Muscle layer of duodenum (tissue), 2 donors: ENCODE measurements around the gene GNA12.
A peak's percentile ranks its signal among the peaks of the same experiment; 100 is the strongest.
"Not testable (repeated sequence)": the region's sequence is repeated elsewhere in the genome, so short reads cannot be mapped to it uniquely, and the experiment has no call there.

Experiments used
- H3K27ac ChIP-seq: one replicate; pipeline ENCODE4 v1.7.0; 2013; ENCODE audit warnings: mild to moderate bottlenecking, low read length
- H3K27me3 ChIP-seq: one replicate; pipeline ENCODE4 v1.7.0; 2013; ENCODE audit warnings: low read depth, mild to moderate bottlenecking, control low read depth, low read length
- H3K36me3 ChIP-seq, 2 donors: one replicate each; pipeline ENCODE4 v1.7.0; 2013; ENCODE audit warnings: low read length in 2 of 2, control low read depth in 1 of 2, mild to moderate bottlenecking in 1 of 2; ENCODE audit not compliant: insufficient read depth in 2 of 2, control insufficient read depth in 1 of 2
- H3K4me1 ChIP-seq, 2 donors: one replicate each; pipeline ENCODE4 v1.7.0; 2013; ENCODE audit warnings: low read length in 2 of 2, mild to moderate bottlenecking in 2 of 2, control low read depth in 1 of 2, moderate library complexity in 1 of 2; ENCODE audit not compliant: insufficient read depth in 2 of 2, control insufficient read depth in 1 of 2
- H3K4me3 ChIP-seq, 2 donors: one replicate each; pipeline ENCODE4 v1.7.0; 2013; ENCODE audit warnings: low read length in 2 of 2, low read depth in 1 of 2, mild to moderate bottlenecking in 1 of 2
- H3K9me3 ChIP-seq, 2 donors: one replicate each; pipeline ENCODE4 v1.7.0; 2013; ENCODE audit warnings: low read length in 2 of 2, control low read depth in 1 of 2, mild to moderate bottlenecking in 1 of 2; ENCODE audit not compliant: control insufficient read depth in 1 of 2
- donor health status: healthy.

The GNA12 gene

GRCh38 chr7:2734751-2735571 is 109.1 kb downstream of the GNA12 start:
- Histone ChIP-seq H3K27me3 (no peaks in the 10 kb centered on the region), H3K4me3 (no peak overlapping the region), H3K27ac (no peak overlapping the region), H3K36me3 (peaks cover 7 to 8% of the 10 kb centered on the region in 2 donors), H3K9me3 (no peaks in the 10 kb centered on the region), H3K4me1 (peaks cover 4 to 34% of the 10 kb centered on the region in 2 donors)

GRCh38 chr7:2734084-2734686 is 109.9 kb downstream of the GNA12 start:
- Histone ChIP-seq H3K4me3 (no peak overlapping the region), H3K27me3 (no peaks in the 10 kb centered on the region), H3K27ac (no peak overlapping the region), H3K9me3 (no peaks in the 10 kb centered on the region), H3K36me3 (peaks cover 7 to 8% of the 10 kb centered on the region in 2 donors), H3K4me1 (peaks cover 8 to 31% of the 10 kb centered on the region in 2 donors)

GRCh38 chr7:2732959-2733584 is 111.0 kb downstream of the GNA12 start:
- Histone ChIP-seq H3K4me1 (peaks cover 8 to 29% of the 10 kb centered on the region in 2 donors), H3K9me3 (no peaks in the 10 kb centered on the region), H3K27ac (peak overlapping the region; percentile 61), H3K27me3 (no peaks in the 10 kb centered on the region), H3K36me3 (peaks cover 7 to 8% of the 10 kb centered on the region in 2 donors), H3K4me3 (no peak overlapping the region)

- H3K4me3 ChIP-seq: no peak overlapping the region
- peak overlapping the region; percentile 61 for H3K27ac ChIP-seq
- peaks cover 7 to 8% of the 10 kb centered on the region in 2 donors for H3K36me3 ChIP-seq
- H3K27me3 ChIP-seq: no peaks in the 10 kb centered on the region
- no peaks in the 10 kb centered on the region for H3K9me3 ChIP-seq
- peaks cover 8 to 29% of the 10 kb centered on the region in 2 donors for H3K4me1 ChIP-seq
These were observed 111.7 kb downstream of the GNA12 start for GRCh38 chr7:2732388-2732787.

- peaks cover 14% of the 10 kb centered on the region in 2 donors for H3K36me3 ChIP-seq
- H3K27me3 ChIP-seq: no peaks in the 10 kb centered on the region
- peaks cover 8 to 24% of the 10 kb centered on the region in 2 donors for H3K4me1 ChIP-seq
- no peak overlapping the region for H3K4me3 ChIP-seq
- no peak overlapping the region for H3K27ac ChIP-seq
- H3K9me3 ChIP-seq: no peaks in the 10 kb centered on the region
These were observed 113.0 kb downstream of the GNA12 start for GRCh38 chr7:2730846-2731770.

GRCh38 chr7:2729893-2730716 is 114.0 kb downstream of the GNA12 start:
- Histone ChIP-seq H3K9me3 (no peaks in the 10 kb centered on the region), H3K27ac (peak overlapping the region; percentile 76), H3K4me3 (peak overlapping the region in 1 of 2 donors; percentile 30), H3K36me3 (peaks cover 14 to 17% of the 10 kb centered on the region in 2 donors), H3K27me3 (no peaks in the 10 kb centered on the region), H3K4me1 (peaks cover 8 to 16% of the 10 kb centered on the region in 2 donors)

- H3K27me3 ChIP-seq: no peaks in the 10 kb centered on the region
- peak overlapping the region; percentile 76 for H3K27ac ChIP-seq
- H3K4me3 ChIP-seq: peak overlapping the region in 1 of 2 donors; percentile 30
- H3K36me3 ChIP-seq: peaks cover 14 to 17% of the 10 kb centered on the region in 2 donors
- H3K9me3 ChIP-seq: no peaks in the 10 kb centered on the region
- H3K4me1 ChIP-seq: peaks cover 8 to 10% of the 10 kb centered on the region in 2 donors
These were observed 114.8 kb downstream of the GNA12 start for GRCh38 chr7:2729031-2729892.

- Histone ChIP-seq H3K9me3 (no peaks in the 10 kb centered on the region), H3K4me3 (peak overlapping the region in 1 of 2 donors; percentile 30), H3K27ac (peak overlapping the region; percentile 76), H3K4me1 (peaks cover 8 to 10% of the 10 kb centered on the region in 2 donors), H3K36me3 (peaks cover 14 to 17% of the 10 kb centered on the region in 2 donors), H3K27me3 (no peaks in the 10 kb centered on the region)
These were observed 115.6 kb downstream of the GNA12 start for GRCh38 chr7:2728316-2729030.

GRCh38 chr7:2727206-2727605 is 116.9 kb downstream of the GNA12 start:
- H3K4me3 ChIP-seq, H3K9me3 ChIP-seq, H3K27ac ChIP-seq, H3K4me1 ChIP-seq, H3K27me3 ChIP-seq: not testable (repeated sequence)
- peaks cover 17 to 19% of the 10 kb centered on the region in 2 donors for H3K36me3 ChIP-seq
